ENCODE measurements around the gene ZNF117.
"Not testable (repeated sequence)": the region's sequence is repeated elsewhere in the genome, so short reads cannot be mapped to it uniquely, and the experiment has no call there.

The ZNF117 gene

DNA sequence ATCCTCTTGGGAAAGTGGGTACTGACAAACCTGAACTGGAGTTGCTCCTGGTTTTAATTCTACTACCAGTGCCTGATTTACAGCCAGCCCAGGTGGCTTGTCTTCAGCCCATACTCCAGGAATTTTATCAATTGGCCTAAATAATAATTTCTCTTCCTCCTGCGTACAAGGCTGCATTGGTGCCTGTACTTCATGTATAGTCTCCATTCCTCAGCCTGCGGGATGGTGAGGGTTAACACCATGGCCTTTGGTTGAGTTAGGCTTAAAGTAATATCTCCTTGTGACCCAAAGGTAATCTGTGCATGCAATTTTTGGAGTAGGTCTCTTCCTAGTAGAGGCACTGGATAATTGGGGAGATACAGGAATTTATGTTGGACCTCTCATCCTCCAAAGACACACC is 5.5 kb upstream of the ZNF117 start:
- no peak for DNase-seq

GRCh38 chr7:64993901-64994300 is 3.1 kb upstream of the ZNF117 start:
- no peak for DNase-seq

GRCh38 chr7:64992971-64993370 is 2.1 kb upstream of the ZNF117 start:
- no peak for DNase-seq

- peak in 1 of 3 experiments; percentile 8 for DNase-seq
Observed at GRCh38 chr7:64990216-64990615, 620 bp downstream of the ZNF117 start.

GRCh38 chr7:64978497-64979203 is 12.2 kb downstream of the ZNF117 start:
- no peak for DNase-seq

DNA sequence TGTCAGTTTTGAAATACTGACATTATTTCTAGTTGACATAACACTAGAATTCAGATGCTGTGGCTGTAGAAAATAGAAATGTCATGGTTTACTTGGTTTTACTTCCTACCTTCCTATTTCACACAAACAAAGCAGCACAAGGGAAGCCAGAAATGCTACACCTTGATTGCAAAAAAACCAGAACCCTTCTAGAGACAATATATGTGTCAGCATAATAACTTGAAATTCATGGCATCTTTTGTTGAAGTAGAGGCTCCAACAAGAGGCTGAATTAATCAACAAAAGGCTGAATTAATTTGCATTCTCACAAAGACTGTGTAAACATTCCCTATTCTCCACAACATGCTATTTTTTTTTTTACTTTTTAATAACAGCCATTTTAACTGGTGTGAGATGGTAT is 25.2 kb downstream of the ZNF117 start:
- DNase-seq: peak in 1 of 3 experiments; percentile 53

GRCh38 chr7:64959072-64959747 is 31.6 kb downstream of the ZNF117 start:
- peak; percentile 36 to 89 (median 75) for DNase-seq

- peak; percentile 29 to 77 (median 72) for DNase-seq
Observed at GRCh38 chr7:64951250-64951848, 39.5 kb downstream of the ZNF117 start.

- not testable (repeated sequence) for DNase-seq
Observed at GRCh38 chr7:64950673-64951072, 40.2 kb downstream of the ZNF117 start.

- not testable (repeated sequence) for DNase-seq
Observed at GRCh38 chr7:64948774-64949173, 42.1 kb downstream of the ZNF117 start.

GRCh38 chr7:64947252-64948000 is 43.4 kb downstream of the ZNF117 start:
- peak in 2 of 3 experiments; percentile 61 to 71 for DNase-seq

- DNase-seq: peak; percentile 37 to 61 (median 52)
Observed at GRCh38 chr7:64946772-64947171, 44.1 kb downstream of the ZNF117 start.

GRCh38 chr7:64945503-64946175 is 45.2 kb downstream of the ZNF117 start:
- peak in 1 of 3 experiments; percentile 15 for DNase-seq

DNA sequence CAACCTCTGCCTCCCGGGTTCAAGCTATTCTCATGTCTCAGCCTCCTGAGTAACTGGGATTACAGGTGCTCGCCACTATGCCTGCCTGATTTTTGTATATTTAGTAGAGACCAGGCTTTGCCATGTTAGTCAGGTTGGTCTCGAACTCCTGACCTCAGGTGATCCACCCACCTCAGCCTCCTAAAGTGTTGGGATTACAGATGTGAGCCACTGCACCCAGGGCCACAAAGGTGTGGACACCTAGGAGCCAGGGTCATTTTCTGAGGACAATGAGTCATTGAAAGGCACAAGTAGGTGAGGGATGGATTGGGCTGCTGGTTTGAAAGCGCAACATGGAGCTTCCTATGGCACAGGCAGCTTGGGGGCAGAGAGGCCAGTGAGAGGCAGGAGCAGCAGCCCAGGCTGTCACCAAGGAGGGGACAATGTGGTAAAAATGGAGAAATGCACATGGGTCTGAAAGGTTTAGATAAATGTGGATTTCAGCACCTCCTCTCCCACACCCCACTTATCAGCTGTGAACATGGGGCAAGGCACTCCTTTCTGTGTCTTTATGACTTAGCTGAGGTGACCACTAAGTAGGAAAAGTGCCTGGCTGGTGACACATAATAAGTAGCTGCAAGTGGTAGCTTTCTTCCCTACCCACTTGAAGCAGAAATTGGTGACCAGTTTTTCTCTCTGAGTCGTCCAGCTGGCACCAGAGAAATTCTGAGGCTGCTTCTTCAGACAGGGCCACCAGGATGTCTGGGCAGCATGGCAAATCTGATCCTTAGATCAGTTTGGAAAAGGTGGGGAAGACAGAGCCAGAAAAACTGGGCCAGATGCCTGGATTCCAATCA is 46.0 kb downstream of the ZNF117 start:
- not testable (repeated sequence) for DNase-seq

- not testable (repeated sequence) for DNase-seq
Observed at GRCh38 chr7:64940021-64940420, 50.8 kb downstream of the ZNF117 start.

DNA sequence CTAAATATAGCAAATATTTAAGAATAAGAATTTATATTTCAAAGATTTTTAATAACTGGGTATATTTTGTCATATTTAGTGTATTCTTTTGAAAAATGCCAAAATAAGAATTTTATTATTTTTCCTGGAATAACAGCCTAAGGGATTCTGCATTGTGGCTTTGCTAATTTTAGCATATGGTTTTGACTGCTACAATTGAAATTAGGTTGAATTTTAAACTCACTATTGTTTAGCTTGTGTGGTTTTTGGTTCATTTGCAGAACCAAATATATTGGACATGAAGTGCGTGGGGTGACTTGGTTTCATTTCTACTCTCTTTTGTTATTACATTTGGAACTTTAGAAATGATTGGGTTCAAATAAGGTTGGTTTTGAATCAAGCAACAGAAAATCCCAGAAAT is 52.3 kb downstream of the ZNF117 start:
- DNase-seq: no peak

GRCh38 chr7:64934478-64934877 is 56.4 kb downstream of the ZNF117 start:
- no peak for DNase-seq

GRCh38 chr7:64928252-64929187 is 62.3 kb downstream of the ZNF117 start:
- not testable (repeated sequence) for DNase-seq
